ENCODE measurements around the gene DLG2. TPM values are rescaled to one million over a fixed set of nuclear protein-coding genes. Genes with fewer than 3 reads are reported as not detected.

DLG2 gene
- total RNA-seq, 4 donors from 2014 or later = 1.3 to 4.7 (median 2.4) TPM

- no peak for DNase-seq
- TF ChIP-seq POLR2A (IDR thresholded peaks at IDR 0.05) = no peak
- TF ChIP-seq CTCF (IDR thresholded peaks at IDR 0.05 in 4 of 5, conservative IDR thresholded peaks at IDR 0.05 in 1 of 5) = no peak
- intact Hi-C loops (cut with DNase I; ENCODE audit: low total_unique reads) = no loop called here
These were observed 2084.3 kb downstream of the DLG2 start for GRCh38 chr11:83542861-83543260.

GRCh38 chr11:83540728-83541127 is 2086.4 kb downstream of the DLG2 start:
- intact Hi-C loops (cut with DNase I; ENCODE audit: low total_unique reads) (no loop called here), in situ Hi-C loops (cut with MboI; ENCODE audit: low sequenced_read_pairs in 4 of 4) (no loop called here)
- no peak for TF ChIP-seq CTCF (IDR thresholded peaks at IDR 0.05 in 4 of 5, conservative IDR thresholded peaks at IDR 0.05 in 1 of 5)
- TF ChIP-seq POLR2A (IDR thresholded peaks at IDR 0.05) = no peak
- no peaks in the 10 kb centered on the region for H3K27me3 ChIP-seq
- H3K36me3 ChIP-seq = no peaks in the 10 kb centered on the region
- H3K9me3 ChIP-seq = no peaks in the 10 kb centered on the region
- no peak overlapping the region for H3K27ac ChIP-seq
- H3K4me3 ChIP-seq = no peak overlapping the region
- no peaks in the 10 kb centered on the region for H3K4me1 ChIP-seq
- ATAC-seq (no peak), DNase-seq (no peak)

More at GRCh38 chr11:83542861-83543260, 2084.3 kb downstream of the DLG2 start:
- H3K27me3 ChIP-seq = no peaks in the 10 kb centered on the region
- H3K27ac ChIP-seq = no peak overlapping the region
- H3K4me3 ChIP-seq = no peak overlapping the region
- H3K9me3 ChIP-seq = no peaks in the 10 kb centered on the region
- ATAC-seq = no peak
- H3K36me3 ChIP-seq = no peaks in the 10 kb centered on the region
- in situ Hi-C loops (cut with MboI; ENCODE audit: low sequenced_read_pairs in 4 of 4) = no loop called here
- H3K4me1 ChIP-seq = no peaks in the 10 kb centered on the region

- intact Hi-C loops (cut with DNase I; ENCODE audit: low total_unique reads) (no loop called here), in situ Hi-C loops (cut with MboI; ENCODE audit: low sequenced_read_pairs in 4 of 4) (no loop called here)
- no peaks in the 10 kb centered on the region for H3K36me3 ChIP-seq
- H3K9me3 ChIP-seq = no peaks in the 10 kb centered on the region
- H3K27ac ChIP-seq = no peak overlapping the region
- no peak for TF ChIP-seq CTCF (IDR thresholded peaks at IDR 0.05 in 4 of 5, conservative IDR thresholded peaks at IDR 0.05 in 1 of 5)
- no peak for TF ChIP-seq POLR2A (IDR thresholded peaks at IDR 0.05)
- H3K4me3 ChIP-seq = no peak overlapping the region
- DNase-seq = no peak
- no peaks in the 10 kb centered on the region for H3K4me1 ChIP-seq
- no peaks in the 10 kb centered on the region for H3K27me3 ChIP-seq
- ATAC-seq = no peak
These were observed 2086.9 kb downstream of the DLG2 start for GRCh38 chr11:83540112-83540675.

GRCh38 chr11:83538286-83538685 is 2088.9 kb downstream of the DLG2 start:
- ATAC-seq = no peak
- Histone ChIP-seq H3K27me3 (no peaks in the 10 kb centered on the region), H3K36me3 (no peaks in the 10 kb centered on the region), H3K27ac (no peak overlapping the region), H3K4me1 (no peaks in the 10 kb centered on the region), H3K4me3 (no peak overlapping the region), H3K9me3 (no peaks in the 10 kb centered on the region)
- intact Hi-C loops (cut with DNase I; ENCODE audit: low total_unique reads) (no loop called here), in situ Hi-C loops (cut with MboI; ENCODE audit: low sequenced_read_pairs in 4 of 4) (no loop called here)
- TF ChIP-seq POLR2A (IDR thresholded peaks at IDR 0.05) (no peak), CTCF (IDR thresholded peaks at IDR 0.05 in 4 of 5, conservative IDR thresholded peaks at IDR 0.05 in 1 of 5) (no peak)
- DNase-seq = no peak

GRCh38 chr11:83537131-83537610 is 2090.0 kb downstream of the DLG2 start:
- ATAC-seq (no peak), DNase-seq (no peak)
- Histone ChIP-seq H3K27me3 (no peaks in the 10 kb centered on the region), H3K27ac (no peak overlapping the region), H3K36me3 (no peaks in the 10 kb centered on the region), H3K4me3 (no peak overlapping the region), H3K9me3 (no peaks in the 10 kb centered on the region), H3K4me1 (no peaks in the 10 kb centered on the region)
- intact Hi-C loops (cut with DNase I; ENCODE audit: low total_unique reads) = no loop called here
- TF ChIP-seq POLR2A (IDR thresholded peaks at IDR 0.05) (no peak), CTCF (IDR thresholded peaks at IDR 0.05 in 4 of 5, conservative IDR thresholded peaks at IDR 0.05 in 1 of 5) (no peak)
- in situ Hi-C loops (cut with MboI; ENCODE audit: low sequenced_read_pairs in 4 of 4) = no loop called here
